Mammary epithelial cell (primary cell): ENCODE results near the gene CD8B2.

Experiments
- EZH2 ChIP-seq: IDR thresholded peaks from 2 replicates; pipeline ENCODE4 v1.6.1; 2012; ENCODE audit warnings: low read length, inconsistent platforms, borderline replicate concordance
- TF ChIP-seq, protein P1 (sequence below), 2 donors: IDR thresholded peaks in 1 of 2; conservative IDR thresholded peaks in 1 of 2; 2 replicates each; pipeline ENCODE4 v1.5.1; 2011 to 2012; ENCODE audit warnings: inconsistent platforms in 2 of 2, low read length in 2 of 2, mild to moderate bottlenecking in 2 of 2, control low read depth in 1 of 2, low read depth in 1 of 2; ENCODE audit not compliant: insufficient read depth in 1 of 2; ENCODE audit errors: extremely low read depth in 1 of 2

DNA sequence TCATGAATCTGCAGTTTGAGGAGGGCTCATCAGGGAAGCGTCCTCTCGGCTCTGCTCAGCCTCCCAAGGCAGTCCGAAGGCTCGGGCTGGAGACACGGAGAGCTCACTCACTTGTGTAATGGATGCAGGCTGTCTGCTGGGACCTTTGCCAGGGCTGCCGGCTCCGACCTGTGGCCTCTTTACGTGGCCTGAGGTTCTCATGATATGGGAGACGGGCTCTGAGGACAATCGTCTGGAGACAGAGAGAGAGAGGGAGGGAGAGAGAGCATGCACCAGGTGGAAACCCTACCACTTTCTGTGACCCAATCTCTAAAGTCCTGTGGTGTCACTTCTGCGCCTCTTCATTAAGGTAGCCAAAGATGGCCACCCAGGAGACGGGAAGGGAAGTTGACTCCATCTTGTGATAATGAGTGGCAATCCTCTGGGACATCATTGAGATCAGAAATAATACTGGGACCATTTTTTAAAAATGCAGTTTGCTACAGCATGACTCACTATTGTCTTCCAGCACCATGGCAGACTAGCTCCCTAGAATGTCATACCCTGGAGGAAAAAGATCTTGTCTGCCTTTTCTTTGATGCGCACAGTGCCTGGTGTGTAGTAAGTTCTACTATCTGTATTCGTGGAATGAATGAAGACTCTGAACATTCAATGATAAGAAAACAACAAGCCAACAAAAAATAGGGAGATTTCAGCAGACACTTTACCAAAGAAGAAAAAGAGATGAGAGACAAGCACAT lies 60.2 kb downstream of the CD8B2 start:
- TF ChIP-seq, protein P1, sequence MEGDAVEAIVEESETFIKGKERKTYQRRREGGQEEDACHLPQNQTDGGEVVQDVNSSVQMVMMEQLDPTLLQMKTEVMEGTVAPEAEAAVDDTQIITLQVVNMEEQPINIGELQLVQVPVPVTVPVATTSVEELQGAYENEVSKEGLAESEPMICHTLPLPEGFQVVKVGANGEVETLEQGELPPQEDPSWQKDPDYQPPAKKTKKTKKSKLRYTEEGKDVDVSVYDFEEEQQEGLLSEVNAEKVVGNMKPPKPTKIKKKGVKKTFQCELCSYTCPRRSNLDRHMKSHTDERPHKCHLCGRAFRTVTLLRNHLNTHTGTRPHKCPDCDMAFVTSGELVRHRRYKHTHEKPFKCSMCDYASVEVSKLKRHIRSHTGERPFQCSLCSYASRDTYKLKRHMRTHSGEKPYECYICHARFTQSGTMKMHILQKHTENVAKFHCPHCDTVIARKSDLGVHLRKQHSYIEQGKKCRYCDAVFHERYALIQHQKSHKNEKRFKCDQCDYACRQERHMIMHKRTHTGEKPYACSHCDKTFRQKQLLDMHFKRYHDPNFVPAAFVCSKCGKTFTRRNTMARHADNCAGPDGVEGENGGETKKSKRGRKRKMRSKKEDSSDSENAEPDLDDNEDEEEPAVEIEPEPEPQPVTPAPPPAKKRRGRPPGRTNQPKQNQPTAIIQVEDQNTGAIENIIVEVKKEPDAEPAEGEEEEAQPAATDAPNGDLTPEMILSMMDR (conservative IDR thresholded peaks at IDR 0.05 in 1 of 2, IDR thresholded peaks at IDR 0.05 in 1 of 2; ENCODE audit: extremely low read depth in 1 of 2, insufficient read depth in 1 of 2, low read depth in 1 of 2, low read length in 2 of 2): no peak
- TF ChIP-seq EZH2: no peak
